NCI-H2029 treated with DMSO at 0.1 percent for 48 hours (cell line): Measurements from ENCODE around the gene SIRT7.

Source experiments
- DNase-seq: peaks from one replicate; lab custom pipeline; 2025; lab: John Stamatoyannopoulos, UW

SIRT7 gene, protein sequence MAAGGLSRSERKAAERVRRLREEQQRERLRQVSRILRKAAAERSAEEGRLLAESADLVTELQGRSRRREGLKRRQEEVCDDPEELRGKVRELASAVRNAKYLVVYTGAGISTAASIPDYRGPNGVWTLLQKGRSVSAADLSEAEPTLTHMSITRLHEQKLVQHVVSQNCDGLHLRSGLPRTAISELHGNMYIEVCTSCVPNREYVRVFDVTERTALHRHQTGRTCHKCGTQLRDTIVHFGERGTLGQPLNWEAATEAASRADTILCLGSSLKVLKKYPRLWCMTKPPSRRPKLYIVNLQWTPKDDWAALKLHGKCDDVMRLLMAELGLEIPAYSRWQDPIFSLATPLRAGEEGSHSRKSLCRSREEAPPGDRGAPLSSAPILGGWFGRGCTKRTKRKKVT

DNA sequence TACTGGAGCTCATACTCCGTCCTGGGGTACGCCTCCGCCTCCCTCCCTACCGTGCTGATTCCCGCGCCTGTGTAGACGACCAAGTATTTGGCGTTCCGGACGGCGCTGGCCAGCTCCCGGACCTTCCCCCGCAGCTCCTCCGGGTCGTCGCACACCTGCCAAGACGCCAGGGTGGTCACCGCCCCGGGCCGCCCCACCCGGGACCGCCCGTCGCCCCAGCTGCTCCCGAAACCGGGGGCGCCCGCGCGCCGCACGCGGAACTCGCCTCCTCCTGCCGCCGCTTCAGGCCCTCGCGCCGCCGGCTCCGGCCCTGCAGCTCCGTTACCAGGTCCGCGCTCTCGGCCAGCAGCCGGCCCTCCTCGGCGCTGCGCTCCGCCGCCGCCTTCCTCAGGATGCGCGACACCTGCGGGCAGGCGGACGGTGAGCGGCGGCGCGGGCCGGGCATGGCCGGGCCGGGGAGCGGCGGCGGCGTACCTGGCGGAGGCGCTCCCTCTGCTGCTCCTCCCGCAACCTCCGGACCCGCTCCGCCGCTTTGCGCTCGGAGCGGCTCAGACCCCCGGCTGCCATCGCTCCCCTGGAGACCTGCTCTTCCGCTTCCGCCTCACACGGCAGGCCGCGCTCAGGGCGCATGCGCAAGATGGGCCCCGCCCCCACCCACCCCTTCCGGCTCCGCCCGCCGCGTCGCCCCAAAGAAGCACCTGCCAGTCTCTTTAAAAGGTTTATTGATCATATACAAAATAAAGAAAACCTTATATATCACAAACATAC lies at the start of gene SIRT7:
Gene SIRT7 (minus strand): TSS at position 612 of the 768 bp plus-strand sequence. CDS start 45 bp downstream, at position 567.
- peak; percentile 20 for DNase-seq

DNA sequence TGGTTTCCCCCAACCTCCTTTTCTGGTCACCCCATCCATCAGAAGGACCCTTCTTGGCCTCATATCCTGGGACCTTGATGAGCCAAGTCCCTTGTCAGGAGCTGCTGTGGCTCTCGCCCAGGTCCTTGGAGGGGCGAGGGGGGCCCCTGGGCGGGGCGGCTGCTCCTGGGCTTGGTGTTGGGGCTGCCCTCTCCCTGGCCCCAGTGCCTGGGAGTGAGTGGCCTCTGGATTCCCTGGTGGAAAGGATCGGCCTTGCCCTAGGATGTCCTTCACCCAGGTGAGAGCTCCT lies 49.2 kb upstream of the SIRT7 start:
- DNase-seq: no peak

DNA sequence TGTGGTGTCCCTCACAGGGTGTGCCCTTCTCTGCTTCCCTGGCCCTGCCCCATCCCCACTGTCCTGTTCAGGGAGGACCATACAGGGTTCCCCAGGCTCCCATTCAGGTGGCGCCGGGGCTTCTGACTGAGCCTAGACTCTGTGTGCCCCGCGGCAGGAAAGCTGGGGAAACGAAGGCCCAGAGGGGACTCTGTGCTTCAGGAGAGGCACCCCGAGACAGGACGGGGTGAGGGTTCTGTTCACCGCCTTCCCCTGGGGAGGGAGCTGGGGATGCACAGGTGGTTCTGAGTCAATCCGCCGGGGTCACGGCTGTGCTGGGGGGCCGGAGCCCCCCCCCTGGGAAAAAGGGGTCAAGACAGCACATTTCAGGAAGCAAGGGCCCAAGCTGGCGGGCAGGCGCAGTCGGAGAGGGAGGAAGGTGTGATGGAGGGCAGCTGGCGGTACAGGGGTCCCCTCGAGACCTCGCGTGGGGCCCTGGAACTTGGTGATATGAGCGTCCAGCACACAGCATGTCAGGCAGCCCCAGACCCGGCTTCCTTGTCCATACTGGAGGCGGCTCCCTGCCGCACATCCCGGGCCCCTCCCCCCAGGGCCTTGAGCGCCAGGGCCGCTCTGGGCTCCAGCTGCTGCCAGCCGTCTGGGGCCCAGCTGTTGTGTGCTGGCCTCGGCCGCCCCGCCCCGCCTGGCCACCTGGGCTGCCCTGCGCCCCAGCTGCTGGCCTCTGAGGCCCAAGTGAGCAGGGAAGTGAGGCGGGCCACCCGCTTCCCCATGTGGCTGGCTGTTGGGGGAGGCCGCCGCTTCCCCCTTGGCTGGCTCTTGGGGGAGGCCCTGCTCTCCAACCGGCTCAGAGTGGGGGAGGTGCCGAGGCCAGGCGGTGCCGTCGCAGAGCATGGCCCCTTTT lies 48.6 kb upstream of the SIRT7 start:
- no peak for DNase-seq

DNA sequence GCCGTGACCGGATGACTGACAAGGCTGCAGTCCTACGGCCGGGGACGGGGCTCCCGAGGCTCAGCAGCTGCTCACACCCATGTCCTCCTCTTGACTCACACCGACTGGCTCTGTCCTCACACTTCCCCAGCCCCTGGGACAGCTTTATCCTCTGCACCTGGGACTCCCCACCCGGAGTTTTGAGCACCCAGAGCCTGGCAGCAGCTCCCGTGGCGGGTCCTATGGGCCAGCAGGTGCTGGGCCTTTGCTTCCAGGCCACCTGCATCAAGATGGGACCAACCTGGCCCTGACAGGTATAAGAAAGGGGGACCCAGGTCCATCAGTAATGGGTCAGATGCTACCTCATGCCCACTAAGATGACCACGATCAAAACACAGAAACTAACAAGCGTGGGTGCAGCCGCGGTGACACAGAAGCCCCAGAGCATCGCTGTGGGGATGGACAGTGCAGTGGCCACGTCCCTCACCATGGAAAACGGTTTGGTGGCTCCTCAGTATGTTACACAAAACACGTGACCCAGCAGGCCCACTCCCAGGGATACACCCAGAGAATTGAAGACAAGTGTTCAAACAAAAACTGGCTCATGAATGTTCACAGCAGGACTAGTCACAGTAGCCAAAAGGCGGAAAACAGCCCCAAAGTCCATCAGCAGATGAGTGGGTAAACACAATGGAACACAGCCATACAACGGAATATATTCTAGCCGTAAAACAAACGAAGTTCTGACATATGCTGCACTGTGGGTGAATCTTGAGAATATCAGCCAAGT lies 46.3 kb upstream of the SIRT7 start:
- no peak for DNase-seq

DNA sequence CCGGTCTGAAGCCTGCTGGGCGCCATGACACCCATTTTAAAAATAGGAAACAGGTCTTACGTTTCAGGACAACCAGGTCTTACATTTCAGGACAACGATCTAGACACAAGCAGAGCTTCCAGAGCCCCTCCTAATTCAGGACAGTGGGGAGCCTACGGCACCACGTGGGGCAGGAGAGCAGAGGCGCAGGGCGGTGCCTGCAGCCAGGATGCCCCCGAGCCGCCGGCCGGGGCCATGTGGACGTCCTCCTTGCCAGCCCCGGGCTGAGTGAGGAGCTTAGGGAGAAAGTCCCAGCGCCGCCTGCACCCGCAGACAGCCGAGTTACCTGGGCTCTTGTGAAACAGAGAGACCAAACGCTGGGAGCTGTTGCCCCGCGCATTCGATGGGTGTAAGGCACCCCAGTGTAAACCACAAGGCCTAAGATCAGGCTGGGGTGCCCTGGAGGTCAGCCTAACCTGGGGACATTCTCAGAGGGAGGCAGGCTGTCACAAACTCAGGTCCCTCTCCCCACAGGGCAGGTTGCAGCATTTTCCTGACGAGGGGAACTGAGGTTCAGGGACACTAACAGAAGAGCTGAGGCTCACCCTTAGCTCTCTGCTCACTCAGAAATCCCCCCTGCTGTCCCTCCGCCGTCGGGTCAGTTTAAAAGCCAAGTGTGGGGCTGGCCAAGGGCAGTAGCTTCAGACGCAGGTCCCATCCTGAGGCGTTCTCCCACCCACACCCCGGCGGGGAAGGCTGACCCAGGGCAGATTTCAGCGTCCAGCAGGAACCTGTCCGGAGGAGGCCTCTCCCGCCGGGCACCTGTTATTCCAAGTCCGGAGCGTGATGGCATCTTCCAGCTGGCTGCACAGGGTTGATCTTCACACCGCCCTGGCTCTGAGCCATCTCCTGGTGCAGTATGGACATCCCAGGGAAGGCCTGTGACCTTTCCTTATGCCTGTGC lies 44.8 kb upstream of the SIRT7 start:
- DNase-seq: no peak

DNA sequence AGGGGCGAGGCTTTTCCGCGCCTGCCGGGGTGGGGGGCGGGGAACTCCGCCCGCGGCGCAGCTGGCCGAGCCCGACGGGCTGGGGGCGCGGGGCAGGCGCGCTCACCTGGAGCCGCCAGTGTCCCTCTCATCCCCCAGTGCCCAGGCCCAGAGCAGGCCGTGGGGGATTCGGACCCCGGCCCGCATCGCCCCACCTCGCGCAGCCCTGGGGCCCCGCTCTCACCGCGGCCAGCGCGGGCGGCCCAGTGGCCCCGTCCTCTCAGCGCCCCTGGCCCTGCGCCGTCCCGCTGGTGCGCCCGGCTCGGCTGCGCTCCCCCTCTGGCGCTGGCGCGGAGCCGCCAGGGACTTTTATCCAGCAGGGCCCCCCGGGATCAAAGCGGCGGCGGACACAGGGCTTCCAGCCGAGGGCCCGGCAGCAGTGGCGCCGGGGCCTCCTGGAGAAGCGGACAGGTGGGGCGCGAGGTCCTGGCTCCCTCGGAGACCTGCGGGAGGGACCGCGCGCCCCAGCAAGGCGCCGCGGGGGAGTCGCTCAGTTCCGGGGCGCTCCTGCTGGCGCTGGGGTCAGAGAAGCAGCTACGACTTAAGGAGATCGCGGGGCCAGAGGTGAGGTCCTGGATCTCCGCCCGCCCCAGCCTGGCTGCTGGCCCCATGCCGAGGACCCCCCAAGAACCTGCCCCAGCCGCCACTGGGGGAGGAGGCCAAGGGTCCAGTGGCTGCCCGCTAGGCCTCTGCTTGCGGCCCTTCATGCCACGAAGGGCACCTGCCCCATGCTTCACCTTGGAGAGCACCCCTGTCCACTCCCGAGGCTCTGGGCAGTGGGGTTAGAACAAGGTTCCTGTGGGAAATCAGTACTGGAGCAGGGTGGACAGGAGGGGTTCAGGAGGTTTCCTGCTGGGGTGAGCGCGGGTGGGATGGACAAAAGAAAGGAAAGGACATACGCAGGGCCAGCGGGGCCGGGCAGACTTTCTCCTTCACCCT lies 43.8 kb upstream of the SIRT7 start:
- no peak for DNase-seq

DNA sequence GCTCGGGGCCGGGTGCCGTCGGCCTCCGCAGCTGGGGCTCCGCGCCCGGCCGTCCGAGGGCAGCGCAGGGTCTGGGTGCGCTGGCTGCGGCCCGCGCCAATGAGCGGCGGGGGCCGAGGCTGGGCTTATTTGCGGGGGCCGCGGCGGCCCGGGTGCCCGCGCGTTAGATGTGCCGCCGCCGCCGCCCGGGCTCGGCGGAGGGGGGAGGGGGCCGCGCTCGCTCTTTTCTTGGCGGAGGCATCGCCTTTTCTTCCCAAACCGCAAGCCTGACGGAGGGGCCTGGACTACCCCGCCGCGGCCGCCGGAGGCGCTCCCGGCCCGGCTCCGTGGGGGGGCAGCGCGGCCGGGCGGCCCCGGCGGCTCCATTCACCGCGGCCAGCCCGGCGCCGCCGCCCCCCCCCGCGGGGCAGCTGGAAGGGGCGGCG lies 43.1 kb upstream of the SIRT7 start, which contains the start of gene NOTUM:
Gene NOTUM (minus strand): TSS at position 101 of the 425 bp plus-strand sequence. CDS start 278 bp downstream, outside the sequence.
- DNase-seq: no peak

DNA sequence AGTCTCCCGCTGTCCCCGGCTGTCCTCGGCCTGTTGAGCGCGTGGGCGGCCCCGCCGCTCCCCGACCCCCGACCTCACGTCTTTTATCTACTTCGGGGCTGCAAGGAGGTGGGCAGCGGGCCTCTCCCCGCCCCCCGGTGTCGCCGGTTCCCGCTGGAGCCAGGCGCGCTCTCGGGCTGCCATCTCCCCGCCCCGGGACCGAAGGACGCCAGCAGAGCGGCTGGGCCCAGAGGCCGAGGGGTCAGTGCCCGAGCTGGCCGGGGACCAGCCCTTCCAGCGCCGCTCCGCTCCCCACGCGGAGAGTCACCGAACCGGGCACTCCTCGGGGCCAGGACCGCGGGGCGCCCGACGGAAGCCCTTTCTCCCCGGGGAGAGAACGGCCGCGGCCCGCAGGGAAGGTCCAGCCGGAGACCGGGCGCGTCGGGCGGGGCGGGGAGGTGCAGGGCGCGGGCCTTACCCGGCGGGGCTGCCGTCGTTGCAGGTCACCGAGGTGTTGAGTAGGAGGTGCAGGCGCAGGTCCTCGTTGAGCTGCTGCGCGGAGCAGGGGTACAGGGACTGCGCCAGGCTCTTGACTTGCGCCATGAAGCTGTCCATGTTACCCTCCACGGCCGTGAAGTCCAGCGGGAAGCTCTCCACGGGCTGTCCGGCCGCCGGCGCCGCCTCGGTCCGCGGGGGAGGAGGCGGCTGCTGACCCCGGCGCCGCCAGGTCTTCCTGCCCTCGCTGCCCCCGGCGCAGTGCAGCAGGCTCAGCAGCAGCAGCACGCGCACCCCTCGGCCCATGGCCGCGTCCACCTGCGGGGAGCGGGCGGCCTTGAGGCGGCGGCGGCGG lies 42.4 kb upstream of the SIRT7 start:
- DNase-seq: no peak

DNA sequence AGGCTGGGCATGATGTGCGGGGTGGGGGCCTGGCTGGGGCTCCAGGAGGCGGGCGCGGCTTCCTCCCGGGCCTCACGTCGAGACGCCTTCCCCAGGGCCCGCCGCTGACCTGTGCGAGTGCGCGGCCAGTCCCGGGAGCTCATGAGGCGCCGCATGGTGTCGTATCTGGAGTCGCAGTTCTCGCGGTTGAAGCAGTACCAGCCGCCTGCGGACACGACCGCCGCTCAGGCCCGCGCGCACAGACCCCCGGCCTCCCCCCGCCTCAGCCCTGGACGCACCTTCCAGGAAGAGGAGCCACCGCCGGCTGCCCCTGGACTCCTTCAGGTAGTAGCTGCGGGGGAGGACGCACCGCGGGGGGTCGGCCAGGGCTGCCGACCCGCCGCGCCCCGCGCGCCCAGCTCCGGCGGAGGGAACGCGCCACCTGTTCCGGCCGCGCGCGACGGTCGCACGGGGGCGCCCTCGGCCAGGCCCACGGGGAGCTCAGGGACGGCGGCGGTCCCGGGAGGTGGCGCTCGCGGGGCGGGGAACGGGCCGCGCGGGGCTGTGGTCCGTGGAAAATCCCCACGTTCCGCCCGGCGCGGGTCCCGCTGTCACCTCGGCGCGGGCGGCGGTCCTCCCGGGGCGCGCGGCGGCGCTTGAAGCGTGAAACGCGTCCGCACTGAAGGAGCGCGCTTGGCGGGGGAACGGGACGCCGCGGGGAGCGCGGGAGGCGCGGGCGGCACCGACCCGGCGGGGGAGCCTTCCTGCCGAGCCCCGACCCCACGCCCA lies 41.6 kb upstream of the SIRT7 start:
- DNase-seq: no peak

DNA sequence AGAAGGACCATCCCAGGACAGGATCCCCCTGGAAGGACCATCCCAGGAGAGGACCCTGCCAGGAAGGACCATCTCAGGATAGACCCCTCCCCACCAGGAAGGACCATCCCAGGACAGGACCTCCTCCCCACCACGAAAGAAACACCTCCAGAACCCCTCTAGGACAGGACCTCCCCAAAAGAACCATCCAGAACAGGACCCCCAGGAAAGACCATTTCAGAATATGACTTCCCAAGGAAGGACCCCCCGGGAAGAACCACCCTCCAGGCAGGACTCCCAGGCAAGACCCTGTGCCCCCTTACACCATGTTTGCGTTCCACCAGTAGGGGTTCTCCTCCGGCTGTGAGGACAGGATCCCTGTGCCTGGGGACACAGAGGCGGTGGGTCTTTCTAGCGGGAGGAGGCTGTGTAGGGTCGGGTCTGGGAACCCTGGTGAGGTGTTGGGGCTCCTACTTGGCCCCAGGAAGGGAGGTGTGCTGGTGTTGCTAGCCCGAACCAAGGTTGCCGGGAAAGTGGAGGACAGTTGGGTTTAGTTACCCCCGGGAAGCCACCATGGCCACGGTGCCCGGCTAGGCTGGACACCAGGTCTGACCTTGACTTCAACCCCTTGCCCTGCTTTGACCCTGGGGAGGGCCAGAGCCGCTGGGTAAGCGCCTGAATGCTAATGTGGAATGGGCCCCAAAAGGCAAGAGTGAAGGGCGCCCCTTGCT lies 40.8 kb upstream of the SIRT7 start:
- no peak for DNase-seq

DNA sequence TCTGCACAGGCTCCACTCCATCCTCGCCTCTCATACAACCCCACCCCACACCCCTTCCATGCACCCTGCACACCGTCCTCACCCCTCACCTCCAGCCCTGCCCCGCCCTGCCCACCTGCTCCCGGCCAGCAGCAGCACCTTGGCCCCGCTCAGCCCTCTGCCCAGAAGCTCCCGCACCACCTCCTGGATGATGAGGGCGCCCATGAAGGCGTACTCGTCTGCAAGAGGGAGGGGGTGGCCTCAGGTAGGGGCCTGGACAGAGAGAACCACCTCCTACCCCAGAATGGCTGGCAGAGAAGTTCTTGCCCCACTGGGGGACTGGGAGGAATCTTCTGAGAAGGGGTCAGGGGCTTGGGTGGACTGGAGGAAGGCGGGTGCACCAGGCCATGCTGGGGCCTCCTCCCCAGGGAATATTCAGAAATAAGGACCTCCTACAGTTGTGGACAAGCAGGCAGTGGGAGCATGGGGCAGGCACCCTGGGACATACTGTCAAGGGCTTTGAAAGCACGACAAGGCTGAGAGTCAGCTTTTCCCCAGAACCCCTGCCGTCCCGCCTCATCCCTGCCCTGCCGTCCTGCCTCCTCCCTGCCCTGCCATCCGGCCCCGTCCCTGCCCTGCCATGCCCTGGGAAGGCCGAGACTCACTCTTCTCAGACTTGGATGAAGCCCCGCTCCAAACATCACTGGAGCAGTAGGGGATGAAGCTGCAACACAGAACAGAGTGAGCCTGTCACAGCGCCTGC lies 39.9 kb upstream of the SIRT7 start:
- no peak for DNase-seq

DNA sequence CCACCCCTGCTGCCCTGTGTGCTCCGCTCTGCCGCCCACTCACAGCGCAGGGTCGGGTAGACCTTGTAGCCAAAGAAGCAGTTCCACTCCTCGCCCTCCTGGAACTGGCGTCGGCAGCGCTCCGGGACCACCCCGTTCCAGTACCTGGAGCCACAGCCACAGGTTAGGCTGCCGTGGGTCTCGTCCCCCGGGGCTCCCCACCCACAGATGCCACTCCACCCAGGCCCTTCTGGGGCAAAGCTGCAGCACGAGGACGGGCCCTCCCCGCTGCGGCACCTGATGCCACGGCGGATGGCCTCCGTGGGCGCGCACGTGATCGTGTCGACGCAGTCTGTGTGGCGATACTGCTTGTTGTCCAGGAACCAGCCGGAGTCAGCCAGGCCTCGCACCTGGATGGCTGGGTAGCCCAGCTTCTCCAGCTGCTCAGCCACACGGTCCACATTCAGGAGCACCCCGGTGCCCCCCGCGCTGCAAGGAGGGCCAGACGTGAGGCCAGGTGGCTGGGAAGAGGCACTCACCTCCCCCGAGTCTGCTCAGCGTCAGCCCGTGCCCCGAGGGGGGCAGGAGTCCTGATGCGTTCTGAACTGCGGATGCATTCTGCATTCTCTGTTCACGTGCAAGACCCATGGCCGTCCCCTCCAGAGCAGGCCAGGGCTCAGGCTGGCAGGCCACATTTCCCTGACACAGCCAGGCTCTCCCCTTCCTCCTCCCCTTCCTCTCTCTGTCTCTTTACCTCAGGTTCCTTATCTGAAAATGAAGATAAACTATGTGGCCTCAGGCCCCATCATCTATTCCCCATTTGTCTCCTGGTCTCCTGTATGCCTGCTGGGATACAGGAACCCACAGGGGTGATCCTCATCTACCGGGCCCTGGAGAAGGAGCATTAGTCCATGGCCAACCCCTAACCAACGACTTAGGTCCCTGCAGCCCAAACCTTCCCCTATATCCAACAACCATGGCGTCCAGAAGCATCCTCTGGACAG lies 38.9 kb upstream of the SIRT7 start:
- DNase-seq: no peak

DNA sequence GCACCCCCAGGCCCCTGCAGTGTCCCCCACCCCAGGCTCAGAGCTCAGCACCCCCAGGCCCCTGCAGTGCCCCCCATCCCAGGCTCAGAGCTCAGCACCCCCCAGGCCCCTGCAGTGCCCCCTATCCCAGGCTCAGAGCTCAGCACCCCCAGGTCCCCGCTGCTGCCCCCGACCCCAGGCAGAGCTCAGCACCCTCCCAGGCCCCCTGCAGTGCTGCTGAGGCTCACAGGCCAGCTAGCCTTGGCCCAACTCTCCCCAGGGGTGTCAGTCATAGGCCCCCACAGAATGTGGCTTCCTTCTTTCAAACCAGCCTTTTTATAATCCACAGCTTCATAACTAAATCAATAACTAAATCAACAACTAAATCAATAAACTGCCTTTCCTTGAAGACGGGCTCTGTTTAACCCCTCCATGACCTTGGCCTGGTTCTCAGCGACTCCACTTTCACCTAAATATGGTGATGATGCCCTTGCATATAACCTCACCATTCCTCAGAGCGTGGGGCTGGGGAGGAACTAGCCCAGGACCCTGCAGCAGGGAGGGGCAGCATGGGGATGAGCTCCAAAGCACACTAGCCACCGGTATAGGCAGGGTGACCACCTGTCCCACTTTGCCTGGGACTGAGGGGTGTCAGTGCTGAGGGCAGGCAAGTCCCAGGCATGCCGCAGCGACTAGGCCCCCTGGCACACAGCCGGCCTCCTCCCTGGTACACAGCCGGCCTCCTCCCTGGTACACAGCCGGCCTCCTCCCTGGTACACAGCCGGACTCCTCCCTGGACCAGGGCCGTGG lies 38.0 kb upstream of the SIRT7 start:
- no peak for DNase-seq

DNA sequence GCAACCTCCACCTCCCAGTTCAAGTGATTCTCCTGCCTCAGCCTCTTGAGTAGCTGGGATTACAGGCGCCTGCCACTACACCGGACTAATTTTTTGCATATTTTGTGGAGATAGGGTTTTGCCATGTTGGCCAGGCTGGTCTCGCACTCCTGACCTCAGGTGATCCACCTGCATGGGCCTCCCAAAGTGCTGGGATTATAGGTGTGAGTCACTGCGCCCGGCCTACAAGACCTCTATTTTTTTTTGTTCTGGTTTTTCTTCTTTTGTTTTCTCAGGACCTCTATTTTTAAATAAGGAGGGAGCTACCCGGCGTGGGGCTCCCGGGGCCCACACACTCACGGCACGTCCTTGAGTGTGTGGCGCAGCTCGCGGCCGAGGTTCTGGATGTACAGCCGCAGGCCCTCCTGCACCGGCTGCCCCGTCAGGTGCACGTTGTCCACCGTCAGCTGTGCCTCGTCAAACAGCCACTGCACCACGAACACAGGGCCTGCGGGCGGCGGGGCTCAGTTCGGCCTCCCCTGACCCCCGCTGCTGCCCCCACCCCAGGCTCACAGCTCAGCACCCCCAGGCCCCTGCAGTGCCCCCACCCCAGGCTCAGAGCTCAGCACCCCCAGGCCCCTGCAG lies 37.2 kb upstream of the SIRT7 start:
- DNase-seq: no peak
